Measurements from ENCODE around the gene TMEM41B. TPM values are rescaled to one million over a fixed set of nuclear protein-coding genes. Genes with fewer than 3 reads are reported as not detected.
"Not testable (repeated sequence)": the region's sequence is repeated elsewhere in the genome, so short reads cannot be mapped to it uniquely, and the experiment has no call there.

The TMEM41B gene
- total RNA-seq, 1 donor = 34.2 TPM

DNA sequence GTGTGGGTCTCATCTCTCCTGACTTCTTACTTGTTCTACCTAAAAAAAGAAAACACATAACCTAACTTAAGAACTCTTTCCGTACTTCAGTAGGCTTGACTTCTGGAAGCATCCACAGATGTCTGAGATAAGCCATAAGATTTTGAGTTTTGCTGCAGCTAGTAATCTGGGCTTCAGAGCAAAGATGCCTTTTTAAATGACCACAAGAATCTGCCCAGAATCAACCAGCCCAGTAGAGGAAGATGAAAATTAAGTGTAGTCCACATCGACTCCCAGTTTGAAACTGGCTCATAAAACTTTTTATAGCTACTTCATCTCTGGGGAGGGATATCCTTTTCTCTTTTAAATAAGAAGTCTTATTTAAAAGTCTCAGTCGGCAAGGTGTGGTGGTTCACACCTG, 60.0 kb downstream of the TMEM41B start:
- Histone ChIP-seq H3K4me1 (ENCODE audit: insufficient read depth, low read length) (peaks cover 39% of the 10 kb centered on the region), H3K27me3 (ENCODE audit: insufficient read depth, low read length) (no peaks in the 10 kb centered on the region), H3K4me3 (ENCODE audit: low read length) (no peak overlapping the region), H3K9me3 (ENCODE audit: low read depth, low read length) (no peaks in the 10 kb centered on the region)

DNA sequence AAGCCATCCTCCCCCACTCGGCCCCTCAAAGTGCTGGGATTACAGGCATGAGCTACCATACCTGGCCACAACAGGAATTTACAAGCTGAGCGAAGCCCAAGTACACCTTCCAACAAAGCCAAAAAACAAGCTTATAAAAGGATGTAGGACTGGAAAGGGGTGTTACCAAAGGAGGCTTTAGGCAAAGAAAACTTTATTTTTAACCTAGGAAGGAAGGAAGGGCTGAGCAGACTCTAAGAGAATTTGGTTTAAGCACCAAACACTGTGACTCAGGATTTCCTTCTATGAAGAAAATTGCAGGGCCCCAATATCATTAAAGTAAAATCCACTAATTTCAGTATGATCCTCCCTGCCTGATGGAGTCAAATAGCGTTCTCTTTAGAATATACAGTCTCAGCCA, 61.3 kb downstream of the TMEM41B start:
- no peaks in the 10 kb centered on the region for H3K27me3 ChIP-seq (ENCODE audit: insufficient read depth, low read length)
- no peak overlapping the region for H3K4me3 ChIP-seq (ENCODE audit: low read length)
- no peaks in the 10 kb centered on the region for H3K9me3 ChIP-seq (ENCODE audit: low read depth, low read length)
- H3K4me1 ChIP-seq (ENCODE audit: insufficient read depth, low read length) = peaks cover 43% of the 10 kb centered on the region

DNA sequence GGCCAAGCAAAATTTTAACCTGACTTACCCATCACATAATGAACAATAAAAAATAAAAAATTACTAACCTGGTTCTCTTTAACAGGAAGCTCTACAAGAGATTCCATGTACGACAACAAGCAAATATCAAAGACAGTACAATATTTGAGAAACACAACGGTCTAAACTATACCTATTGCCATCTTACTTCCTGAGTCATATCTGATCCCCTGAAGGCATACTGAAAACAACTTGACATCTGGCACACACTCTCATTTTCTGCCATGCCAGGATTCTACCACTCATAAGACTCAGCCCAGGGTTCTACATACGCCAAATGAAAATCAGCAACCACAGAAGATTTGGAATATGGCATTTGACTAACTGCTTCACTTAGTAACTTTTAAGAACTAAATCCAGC, 63.1 kb downstream of the TMEM41B start:
- Histone ChIP-seq H3K27me3 (ENCODE audit: insufficient read depth, low read length) (no peaks in the 10 kb centered on the region), H3K4me3 (ENCODE audit: low read length) (no peak overlapping the region), H3K9me3 (ENCODE audit: low read depth, low read length) (no peaks in the 10 kb centered on the region), H3K4me1 (ENCODE audit: insufficient read depth, low read length) (peaks cover 58% of the 10 kb centered on the region)

DNA sequence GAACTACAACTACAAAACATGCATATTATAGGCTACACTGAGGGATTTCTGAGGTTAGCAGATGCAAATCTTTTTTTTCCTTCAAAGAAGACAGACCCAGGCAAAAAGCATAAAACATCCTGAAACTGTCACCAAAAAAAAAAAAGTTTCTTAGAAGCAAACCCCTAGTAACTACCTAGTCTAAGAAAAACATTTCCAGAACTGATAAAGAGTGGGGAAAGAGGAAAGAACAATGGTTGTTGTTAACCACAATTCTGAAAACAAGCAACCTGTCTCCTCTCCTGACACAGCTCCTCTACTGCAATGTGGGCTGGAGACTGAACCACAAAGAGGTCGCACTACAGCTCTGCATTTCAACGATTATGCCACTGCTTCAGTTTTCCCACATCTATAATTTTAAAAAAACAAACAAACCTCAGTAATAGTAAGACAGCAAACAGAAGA, 64.2 kb downstream of the TMEM41B start:
- H3K27me3 ChIP-seq (ENCODE audit: insufficient read depth, low read length) = no peaks in the 10 kb centered on the region
- H3K4me1 ChIP-seq (ENCODE audit: insufficient read depth, low read length) = peaks cover 66% of the 10 kb centered on the region
- H3K4me3 ChIP-seq (ENCODE audit: low read length) = no peak overlapping the region
- no peaks in the 10 kb centered on the region for H3K9me3 ChIP-seq (ENCODE audit: low read depth, low read length)

GRCh38 chr11:9249252-9249651, 65.1 kb downstream of the TMEM41B start:
- H3K9me3 ChIP-seq (ENCODE audit: low read depth, low read length) = no peaks in the 10 kb centered on the region
- peaks cover 66% of the 10 kb centered on the region for H3K4me1 ChIP-seq (ENCODE audit: insufficient read depth, low read length)
- H3K4me3 ChIP-seq (ENCODE audit: low read length) = no peak overlapping the region
- no peaks in the 10 kb centered on the region for H3K27me3 ChIP-seq (ENCODE audit: insufficient read depth, low read length)

GRCh38 chr11:9247863-9248262, 66.5 kb downstream of the TMEM41B start:
- Histone ChIP-seq H3K9me3 (ENCODE audit: low read depth, low read length) (no peaks in the 10 kb centered on the region), H3K4me3 (ENCODE audit: low read length) (no peak overlapping the region), H3K4me1 (ENCODE audit: insufficient read depth, low read length) (peaks cover 57% of the 10 kb centered on the region), H3K27me3 (ENCODE audit: insufficient read depth, low read length) (no peaks in the 10 kb centered on the region)

- H3K27me3 ChIP-seq (ENCODE audit: insufficient read depth, low read length); H3K4me3 ChIP-seq (ENCODE audit: low read length); H3K9me3 ChIP-seq (ENCODE audit: low read depth, low read length): not testable (repeated sequence)
Observed at GRCh38 chr11:9236242-9236641, 78.2 kb downstream of the TMEM41B start.

GRCh38 chr11:9232482-9232881, 81.9 kb downstream of the TMEM41B start:
- Histone ChIP-seq H3K27me3 (ENCODE audit: insufficient read depth, low read length) (no peaks in the 10 kb centered on the region), H3K4me1 (ENCODE audit: insufficient read depth, low read length) (peaks cover 34% of the 10 kb centered on the region), H3K4me3 (ENCODE audit: low read length) (no peak overlapping the region), H3K9me3 (ENCODE audit: low read depth, low read length) (no peaks in the 10 kb centered on the region)

More at GRCh38 chr11:9236242-9236641, 78.2 kb downstream of the TMEM41B start:
- peaks cover 24% of the 10 kb centered on the region for H3K4me1 ChIP-seq (ENCODE audit: insufficient read depth, low read length)

- Histone ChIP-seq H3K4me1 (ENCODE audit: insufficient read depth, low read length) (peaks cover 32% of the 10 kb centered on the region), H3K9me3 (ENCODE audit: low read depth, low read length) (no peaks in the 10 kb centered on the region), H3K4me3 (ENCODE audit: low read length) (no peak overlapping the region), H3K27me3 (ENCODE audit: insufficient read depth, low read length) (no peaks in the 10 kb centered on the region)
Observed at GRCh38 chr11:9231848-9232177, 82.6 kb downstream of the TMEM41B start.

Other genes starting within 250 kb of the TMEM41B start
- gene SCUBE2, start 223.0 kb downstream of the TMEM41B start, total RNA-seq = not detected
- gene DENND5A, start 49.2 kb downstream of the TMEM41B start, total RNA-seq = 284 TPM
- 68.2 TPM for gene IPO7, start 70.1 kb upstream of the TMEM41B start, total RNA-seq
- gene ZNF143, start 146.4 kb upstream of the TMEM41B start, total RNA-seq = 31.0 TPM